Subcutaneous adipose tissue (tissue), 4 donors: ENCODE results near the gene USP10. TPM values are rescaled to one million over a fixed set of nuclear protein-coding genes. Genes with fewer than 3 reads are reported as not detected.

ENCODE experiments used
- total RNA-seq, 4 donors: library from RNA; depleted of rRNA; stranded (reverse); fragments of >200 nt; gene quantifications; one replicate each; pipeline ENCODE4 v1.1.0, GENCODE V29; 2016
- TF ChIP-seq, protein P1 (sequence below): fragments of 450-650 bp; IDR thresholded peaks from one replicate; pipeline ENCODE4 v1.5.1; 2016; ENCODE audit warnings: low read depth, mild to moderate bottlenecking, control low read depth, antibody characterized with exemption, moderate library complexity

The USP10 gene
- total RNA-seq, result 10 to 100 TPM; 29.7 to 85.1 (median 43.5) TPM

DNA sequence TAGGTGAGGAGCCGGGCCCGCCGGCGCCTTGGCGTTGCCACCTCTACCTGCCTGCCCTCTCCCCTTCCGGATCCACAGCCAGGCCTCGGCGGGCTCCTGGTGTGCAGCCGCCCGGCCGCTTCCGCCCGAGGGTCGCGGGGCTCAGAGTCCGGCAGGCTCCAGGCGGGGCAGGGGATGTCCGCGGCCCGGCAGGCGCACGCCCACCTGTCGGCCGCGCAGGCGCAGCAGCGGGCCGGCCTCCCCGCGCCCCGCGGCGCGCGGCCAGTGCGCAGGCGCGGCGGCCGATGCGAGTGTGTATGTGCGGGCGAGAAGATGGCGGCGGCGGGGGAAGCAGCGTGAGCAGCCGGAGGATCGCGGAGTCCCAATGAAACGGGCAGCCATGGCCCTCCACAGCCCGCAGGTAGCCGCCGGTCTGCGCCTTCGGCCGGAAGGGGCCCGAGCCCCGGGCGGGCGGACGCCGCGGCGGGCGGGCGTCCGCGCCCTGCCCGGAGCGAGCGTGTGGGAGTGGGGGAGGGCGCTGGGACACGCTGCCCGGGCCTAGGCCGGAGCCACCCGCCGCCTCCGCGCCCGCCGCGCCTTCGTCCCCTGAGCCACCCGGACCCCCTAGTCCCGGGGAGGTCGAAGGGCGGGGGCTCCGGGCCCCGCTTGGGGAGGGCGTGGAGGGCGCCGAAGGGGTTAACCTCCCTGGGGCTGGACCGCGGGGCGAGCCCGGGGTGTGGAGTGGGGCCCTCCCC, at the start of gene USP10:
Gene USP10 (plus strand): TSS at position 289 of the 734 bp plus-strand sequence. CDS start 91 bp downstream, at position 380.
- TF ChIP-seq, protein P1, sequence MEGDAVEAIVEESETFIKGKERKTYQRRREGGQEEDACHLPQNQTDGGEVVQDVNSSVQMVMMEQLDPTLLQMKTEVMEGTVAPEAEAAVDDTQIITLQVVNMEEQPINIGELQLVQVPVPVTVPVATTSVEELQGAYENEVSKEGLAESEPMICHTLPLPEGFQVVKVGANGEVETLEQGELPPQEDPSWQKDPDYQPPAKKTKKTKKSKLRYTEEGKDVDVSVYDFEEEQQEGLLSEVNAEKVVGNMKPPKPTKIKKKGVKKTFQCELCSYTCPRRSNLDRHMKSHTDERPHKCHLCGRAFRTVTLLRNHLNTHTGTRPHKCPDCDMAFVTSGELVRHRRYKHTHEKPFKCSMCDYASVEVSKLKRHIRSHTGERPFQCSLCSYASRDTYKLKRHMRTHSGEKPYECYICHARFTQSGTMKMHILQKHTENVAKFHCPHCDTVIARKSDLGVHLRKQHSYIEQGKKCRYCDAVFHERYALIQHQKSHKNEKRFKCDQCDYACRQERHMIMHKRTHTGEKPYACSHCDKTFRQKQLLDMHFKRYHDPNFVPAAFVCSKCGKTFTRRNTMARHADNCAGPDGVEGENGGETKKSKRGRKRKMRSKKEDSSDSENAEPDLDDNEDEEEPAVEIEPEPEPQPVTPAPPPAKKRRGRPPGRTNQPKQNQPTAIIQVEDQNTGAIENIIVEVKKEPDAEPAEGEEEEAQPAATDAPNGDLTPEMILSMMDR, result no peak

GRCh38 chr16:84650062-84650991, 49.5 kb upstream of the USP10 start:
- TF ChIP-seq, protein P1, result no peak

DNA sequence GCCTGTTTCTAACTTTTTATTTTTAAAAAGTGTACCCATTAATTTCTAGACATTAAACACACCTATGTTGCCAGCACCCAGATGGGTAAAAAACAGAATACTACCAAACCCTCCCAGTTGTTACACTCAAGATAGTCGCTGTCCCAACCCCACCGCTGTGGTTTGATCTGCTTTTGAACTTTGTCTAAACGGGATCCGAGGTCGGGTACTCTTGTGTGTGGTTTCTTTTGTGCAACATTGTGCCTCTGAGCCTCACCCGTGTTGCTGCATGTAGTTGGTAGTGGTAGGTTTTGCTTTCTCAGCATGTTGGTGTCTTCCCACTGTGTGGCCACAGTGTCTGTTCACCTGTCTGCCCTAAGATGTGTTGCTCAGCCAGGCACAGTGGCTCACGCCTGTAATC, 47.2 kb upstream of the USP10 start:
- TF ChIP-seq, protein P1, result no peak

GRCh38 chr16:84654238-84654637, 45.6 kb upstream of the USP10 start:
- TF ChIP-seq, protein P1, result no peak

GRCh38 chr16:84654998-84655397, 44.8 kb upstream of the USP10 start:
- TF ChIP-seq, protein P1, result no peak

GRCh38 chr16:84656649-84657048, 43.2 kb upstream of the USP10 start:
- TF ChIP-seq, protein P1, result no peak
